GM18951 (cell line): ENCODE data around the gene PGM1.

Experiments
- POLR2A ChIP-seq: IDR thresholded peaks from 4 replicates; pipeline ENCODE4 v1.6.1; 2011; ENCODE audit warnings: mild to moderate bottlenecking; ENCODE audit not compliant: insufficient read length, insufficient read depth; ENCODE audit errors: extremely low read depth
- in situ Hi-C: fragments of 300-500 bp; cut with MboI; formaldehyde crosslinking; loops from one replicate; pipeline ENCODE4 v1.12.0; 2022; ENCODE audit warnings: low sequenced_read_pairs, mixed read lengths, inconsistent platforms; ENCODE audit not compliant: unreplicated experiment

The PGM1 gene

GRCh38 chr1:63648689-63649088, 55.5 kb downstream of the PGM1 start:
- TF ChIP-seq POLR2A = no peak
- in situ Hi-C loops = no loop called here

GRCh38 chr1:63651161-63651701, 58.0 kb downstream of the PGM1 start:
- no peak for TF ChIP-seq POLR2A
- in situ Hi-C loops = no loop called here

DNA sequence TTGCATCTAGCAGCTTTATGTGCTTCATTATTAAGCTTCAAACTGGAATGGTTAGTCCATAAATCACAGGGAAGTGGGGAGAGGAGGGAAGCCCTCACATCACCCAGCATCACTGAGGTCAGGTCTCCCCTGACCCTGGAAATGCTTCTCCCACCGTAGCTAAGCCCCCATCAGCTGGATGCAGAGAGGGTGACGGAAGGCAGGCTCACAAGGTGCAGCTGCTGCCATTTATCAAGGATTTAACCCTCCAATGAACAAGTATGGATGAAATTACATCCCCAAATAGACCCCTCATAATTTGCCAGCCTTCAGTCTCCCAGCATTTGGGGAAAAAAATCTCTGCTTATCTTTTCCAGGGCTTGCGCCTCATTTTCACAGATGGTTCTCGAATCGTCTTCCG, 60.8 kb downstream of the PGM1 start:
- TF ChIP-seq POLR2A = no peak
- in situ Hi-C loops = no loop called here

GRCh38 chr1:63659448-63659847, 66.2 kb downstream of the PGM1 start:
- TF ChIP-seq POLR2A = no peak
- in situ Hi-C loops = no loop called here

DNA sequence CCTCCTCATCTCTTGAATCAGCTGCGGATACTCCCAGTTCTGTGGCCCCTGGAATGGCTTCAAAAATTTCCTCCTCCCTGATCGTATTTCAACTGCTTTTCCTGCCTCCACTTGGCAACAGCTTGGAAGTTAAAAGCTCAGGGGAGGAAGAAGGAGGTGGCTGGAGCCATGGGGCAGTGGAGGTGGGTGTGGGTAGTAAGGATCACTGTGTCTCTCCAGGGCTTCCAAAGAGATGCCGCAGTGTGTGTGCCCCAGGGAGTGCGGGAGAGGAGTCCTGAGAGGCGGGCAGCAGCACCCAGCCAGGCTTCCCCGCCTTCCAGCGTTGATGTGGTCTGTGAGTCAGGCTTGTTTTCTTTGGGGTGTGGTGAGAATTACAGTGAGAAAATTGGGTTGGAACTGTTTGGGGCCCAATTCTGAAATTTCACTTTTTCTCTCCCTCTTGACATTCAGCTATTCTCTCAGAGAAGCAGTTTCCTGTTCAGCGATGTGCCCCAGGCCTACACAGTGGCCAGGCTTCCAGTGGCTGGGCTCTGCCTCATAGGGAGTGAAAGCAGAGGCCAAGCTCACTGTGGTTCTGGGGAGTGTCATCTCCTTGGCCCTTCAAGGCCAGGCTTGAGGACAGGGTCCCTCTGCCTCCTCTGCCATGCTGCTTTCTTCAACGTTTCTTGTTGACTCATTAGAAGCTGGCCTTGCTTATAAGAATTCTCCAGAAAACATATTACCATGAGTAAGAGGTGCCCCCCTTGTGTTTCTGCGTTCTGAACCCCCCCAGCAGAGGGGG, 69.0 kb downstream of the PGM1 start:
- no peak for TF ChIP-seq POLR2A

GRCh38 chr1:63662841-63663240, 69.6 kb downstream of the PGM1 start:
- in situ Hi-C loops = no loop called here

More for the DNA sequence above, 69.0 kb downstream of the PGM1 start:
- in situ Hi-C loops = no loop called here

DNA sequence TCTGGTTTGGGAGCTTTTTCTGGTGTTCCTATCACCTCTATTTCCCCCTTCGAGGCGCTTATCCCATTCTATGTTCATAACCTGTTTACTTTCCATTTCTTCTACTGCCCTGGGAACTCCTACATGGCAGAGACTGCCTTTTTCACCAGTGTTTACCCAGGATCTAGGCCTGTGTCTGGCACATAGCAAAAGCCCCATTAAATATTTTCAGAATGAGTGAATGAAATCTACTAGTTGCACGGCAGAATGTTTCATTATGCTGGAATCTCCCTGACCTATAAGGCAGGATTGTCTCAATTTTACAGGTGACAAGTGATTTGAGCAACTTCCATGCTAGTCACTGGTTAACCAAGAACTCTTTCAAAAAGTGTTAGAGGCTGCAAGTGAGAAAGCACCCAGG, 70.1 kb downstream of the PGM1 start:
- in situ Hi-C loops = no loop called here

More at GRCh38 chr1:63662841-63663240, 69.6 kb downstream of the PGM1 start:
- no peak for TF ChIP-seq POLR2A

GRCh38 chr1:63663873-63664272, 70.7 kb downstream of the PGM1 start:
- in situ Hi-C loops = no loop called here
- no peak for TF ChIP-seq POLR2A

More for the DNA sequence above, 70.1 kb downstream of the PGM1 start:
- no peak for TF ChIP-seq POLR2A

DNA sequence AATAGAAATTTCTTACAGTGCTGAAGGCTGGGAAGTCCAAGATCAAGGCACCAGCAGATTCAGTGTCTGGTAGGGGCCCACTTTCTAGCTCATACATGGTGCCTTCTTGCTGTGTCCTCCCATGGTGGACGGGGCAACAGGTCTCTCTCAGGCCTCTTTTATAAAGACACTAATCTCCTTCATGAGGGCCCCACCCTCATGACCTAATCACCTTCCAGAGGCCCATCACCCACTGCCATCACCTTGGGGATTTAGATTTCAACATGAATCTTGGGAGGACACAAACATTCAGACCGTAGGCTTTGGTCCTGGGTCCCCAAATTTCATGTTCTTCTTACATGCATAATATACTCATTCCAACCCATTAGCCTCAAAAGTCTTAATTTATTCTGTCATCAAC, 71.5 kb downstream of the PGM1 start:
- TF ChIP-seq POLR2A = no peak

DNA sequence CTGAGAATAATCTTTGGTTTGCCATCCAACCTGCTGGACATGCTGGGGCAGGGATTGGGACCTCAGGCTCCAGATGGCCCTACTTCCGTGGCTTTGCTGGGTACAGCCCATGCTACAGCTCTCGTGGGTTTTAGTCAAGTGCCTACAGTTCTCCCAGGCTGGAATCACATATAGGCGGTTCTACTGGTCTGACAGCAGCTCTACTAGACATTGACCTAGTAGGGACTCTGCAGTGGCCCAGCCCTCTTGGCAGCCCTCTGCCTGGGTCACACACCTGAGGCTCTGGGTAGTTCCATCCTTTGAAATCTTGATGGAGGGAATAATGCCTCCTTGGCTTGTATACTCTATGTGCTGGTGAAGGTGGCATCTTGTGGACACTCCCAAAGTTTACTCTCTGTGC, 72.2 kb downstream of the PGM1 start:
- in situ Hi-C loops = no loop called here
- TF ChIP-seq POLR2A = no peak

More for the DNA sequence above, 71.5 kb downstream of the PGM1 start:
- in situ Hi-C loops = no loop called here

- in situ Hi-C loops = no loop called here
These were observed 72.6 kb downstream of the PGM1 start for GRCh38 chr1:63665824-63666223.

DNA sequence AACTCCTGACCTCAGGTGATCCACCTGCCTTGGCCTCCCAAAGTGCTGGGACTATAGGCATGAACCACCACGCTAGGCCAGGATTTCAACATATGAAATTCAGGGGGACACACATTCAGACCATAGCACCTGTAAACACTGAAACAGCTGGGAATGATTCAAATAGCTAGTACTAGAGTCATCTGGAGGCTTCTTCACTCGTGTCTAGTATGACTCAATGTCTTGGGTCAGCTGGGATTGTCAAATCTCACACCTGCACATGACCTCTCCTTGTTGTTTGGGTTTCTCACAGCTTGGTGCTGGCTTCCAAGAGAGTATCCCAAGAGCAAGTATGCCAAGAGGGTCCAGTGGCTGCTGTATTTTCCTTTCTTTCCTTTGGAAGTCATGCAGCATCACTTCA, 75.1 kb downstream of the PGM1 start:
- TF ChIP-seq POLR2A = no peak
- in situ Hi-C loops = no loop called here

More at GRCh38 chr1:63665824-63666223, 72.6 kb downstream of the PGM1 start:
- no peak for TF ChIP-seq POLR2A

GRCh38 chr1:63669151-63669961, 76.1 kb downstream of the PGM1 start:
- in situ Hi-C loops = no loop called here

More at GRCh38 chr1:63669151-63669961, 76.1 kb downstream of the PGM1 start:
- no peak for TF ChIP-seq POLR2A
